Right cardiac atrium (tissue), 5 donors: ENCODE results near the gene RNASE13. TPM values are rescaled to one million over a fixed set of nuclear protein-coding genes. Genes with fewer than 3 reads are reported as not detected.
"Not testable (repeated sequence)": the region's sequence is repeated elsewhere in the genome, so short reads cannot be mapped to it uniquely, and the experiment has no call there.

Experiments
- ATAC-seq, 2 donors: fragments of 200-7000 bp; cut with Tn5 transposase; one replicate each; pipeline versions ENCODE4 v1.8.0 to v1.9.1; 2020; ENCODE audit warnings: moderate library complexity in 2 of 2, mild to moderate bottlenecking in 1 of 2
- DNase-seq, 3 donors: peaks; one replicate each; pipeline ENCODE4 v3.0.0-alpha.2; 2020
- H3K27ac ChIP-seq: one replicate; pipeline ENCODE4 v1.5.1; 2013; ENCODE audit warnings: mild to moderate bottlenecking, low read length, control low read depth, moderate library complexity
- H3K27me3 ChIP-seq: one replicate; pipeline ENCODE4 v1.6.1; 2013; ENCODE audit not compliant: control insufficient read depth, insufficient read depth
- H3K4me1 ChIP-seq: one replicate; pipeline ENCODE4 v1.6.1; 2013; ENCODE audit warnings: low read length; ENCODE audit not compliant: control insufficient read depth, insufficient read depth
- H3K4me3 ChIP-seq: one replicate; pipeline ENCODE4 v1.5.1; 2013; ENCODE audit warnings: low read length, control low read depth
- H3K9me3 ChIP-seq: one replicate; pipeline ENCODE4 v1.6.1; 2013; ENCODE audit warnings: low read length; ENCODE audit not compliant: control insufficient read depth
- WGBS: extraction: QIAGEN DNeasy Blood & Tissue Kit; methylation state at CpG from one replicate; pipeline ENCODE4 v1.1.7; 2013; 5-methylcytosine and 5-hydroxymethylcytosine counted together
- intact Hi-C, 4 donors: fragments of 100-400 bp; cut with DNase I; formaldehyde crosslinking; loops; one replicate each; pipeline versions ENCODE4 v1.11.0 to v1.14.0; 2022 to 2023
- polyA plus RNA-seq: library from polyadenylated mRNA; stranded (reverse); fragments of 200-250 nt; gene quantifications from one replicate; pipeline ENCODE4 v1.2.3, GENCODE V29; 2013
- total RNA-seq, 4 donors: library from RNA; stranded (reverse); fragmentation: NEBNext Ultra II Directional; extraction: Animal tissue kit (Norgen Biotek cat#: 25700); gene quantifications; one replicate each; pipeline ENCODE4 v1.2.1, GENCODE V29; 2021
- donor health status: healthy with polysubstance abuse.
- donor health status: DM: no; HTN: yes; CAD: no.
- donor health status: DM: no; HTN: no; CAD: no.
- donor health status: DM: no; HTN: yes; CAD: no; lungs with severe emphysema.
- donor health status: DM: yes; HTN: yes; CAD: no.

The RNASE13 gene
- total and polyA plus RNA-seq, 5 donors = not detected

DNA sequence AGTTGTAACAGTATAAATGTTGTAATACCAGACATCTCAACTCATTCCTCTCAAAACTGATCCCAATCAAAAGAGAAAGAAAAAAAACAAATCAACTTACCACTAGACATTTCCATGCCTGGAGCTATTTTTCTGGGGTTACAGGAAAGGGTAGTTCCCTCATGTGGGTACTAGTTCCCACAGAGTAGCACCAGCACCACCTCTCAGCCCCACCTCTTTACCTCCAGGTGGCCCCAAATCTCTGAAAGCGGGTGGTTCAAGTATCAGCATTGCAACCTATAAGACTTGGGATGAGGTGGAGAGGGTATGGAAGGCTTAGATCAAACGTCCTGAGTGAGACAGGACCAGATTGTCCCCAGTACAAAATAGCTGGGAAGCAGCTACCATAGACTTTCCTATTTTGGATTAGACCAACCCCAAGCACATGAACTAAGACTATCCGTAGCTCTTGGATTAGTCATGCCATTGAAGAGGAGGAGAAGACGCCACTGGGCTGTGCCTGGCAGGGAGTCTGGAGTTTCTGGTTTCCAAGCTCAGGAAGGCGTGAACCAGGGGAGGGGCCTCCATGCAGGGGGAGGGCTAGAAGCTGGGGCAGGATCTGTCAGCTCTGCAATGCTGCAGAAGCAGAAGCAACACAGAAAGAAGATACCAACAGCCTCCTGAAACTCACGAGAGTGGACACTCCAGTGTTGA is 35.8 kb downstream of the RNASE13 start, which contains the start of gene SLC39A2:
TSS of gene SLC39A2 (plus strand) at position 620 of the 693 bp plus-strand sequence. CDS start 154 bp downstream, outside the sequence.
- H3K27me3 ChIP-seq = no peaks in the 10 kb centered on the region
- H3K4me1 ChIP-seq = no peaks in the 10 kb centered on the region
- H3K27ac ChIP-seq = no peak within 1 kb of the TSS
- no peaks in the 10 kb centered on the region for H3K9me3 ChIP-seq
- 41% methylated on average over 6 of the region's 6 CpGs for WGBS
- ATAC-seq (peak; percentile 84 to 85), DNase-seq (peak; percentile 77 to 88 (median 87))
- no peak within 1 kb of the TSS for H3K4me3 ChIP-seq
- intact Hi-C loops = no loop called here

DNA sequence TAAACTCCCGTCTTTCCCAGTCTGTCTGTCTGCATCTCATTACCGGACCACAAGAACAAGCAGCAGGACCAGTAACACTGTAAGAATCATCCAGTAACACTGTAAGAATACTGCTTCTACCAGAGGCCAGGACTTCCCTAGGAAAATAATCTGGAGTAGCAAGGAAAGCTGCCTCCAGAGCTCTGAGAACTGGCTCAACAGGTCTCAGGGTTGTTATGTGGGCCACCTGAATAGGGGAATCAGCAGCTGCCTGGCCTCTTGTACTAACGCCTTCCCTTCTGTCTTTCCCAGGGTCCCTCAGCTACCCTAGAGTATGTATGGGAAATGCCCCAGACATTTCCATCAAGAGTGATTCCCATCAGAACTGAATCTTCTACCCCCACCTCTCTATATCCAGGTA is 36.5 kb downstream of the RNASE13 start:
- intact Hi-C loops = no loop called here
- DNase-seq = no peak
- no peaks in the 10 kb centered on the region for H3K9me3 ChIP-seq
- no peak for ATAC-seq
- no peak overlapping the region for H3K4me3 ChIP-seq
- H3K27ac ChIP-seq = no peak overlapping the region
- no peaks in the 10 kb centered on the region for H3K4me1 ChIP-seq
- 72% methylated on average over 3 of the region's 3 CpGs for WGBS
- no peaks in the 10 kb centered on the region for H3K27me3 ChIP-seq

DNA sequence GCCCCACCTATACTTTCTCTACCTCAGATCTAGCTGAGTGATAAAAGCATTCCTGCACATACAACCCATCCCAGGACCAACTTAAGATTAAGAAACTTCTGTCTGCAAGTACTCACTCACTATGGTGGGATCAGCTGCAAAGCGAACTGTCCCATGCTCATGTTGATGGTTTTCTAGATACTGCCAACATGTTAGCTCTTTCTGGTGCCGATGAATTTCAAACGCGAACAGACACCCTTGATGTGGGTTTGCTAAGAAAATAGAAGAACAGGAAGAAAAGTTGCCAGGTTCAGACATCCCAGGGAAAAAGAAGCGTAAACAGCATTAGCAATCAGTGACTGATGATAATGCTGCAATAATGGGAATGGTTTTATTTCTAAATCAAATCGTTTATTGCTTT is 37.0 kb downstream of the RNASE13 start:
- whole genome bisulfite sequencing = 78% methylated on average over 6 of the region's 6 CpGs
- Histone ChIP-seq H3K27me3 (no peaks in the 10 kb centered on the region), H3K9me3 (no peaks in the 10 kb centered on the region), H3K4me1 (no peaks in the 10 kb centered on the region), H3K27ac (no peak overlapping the region), H3K4me3 (no peak overlapping the region)
- ATAC-seq = no peak
- intact Hi-C loops = no loop called here
- no peak for DNase-seq

DNA sequence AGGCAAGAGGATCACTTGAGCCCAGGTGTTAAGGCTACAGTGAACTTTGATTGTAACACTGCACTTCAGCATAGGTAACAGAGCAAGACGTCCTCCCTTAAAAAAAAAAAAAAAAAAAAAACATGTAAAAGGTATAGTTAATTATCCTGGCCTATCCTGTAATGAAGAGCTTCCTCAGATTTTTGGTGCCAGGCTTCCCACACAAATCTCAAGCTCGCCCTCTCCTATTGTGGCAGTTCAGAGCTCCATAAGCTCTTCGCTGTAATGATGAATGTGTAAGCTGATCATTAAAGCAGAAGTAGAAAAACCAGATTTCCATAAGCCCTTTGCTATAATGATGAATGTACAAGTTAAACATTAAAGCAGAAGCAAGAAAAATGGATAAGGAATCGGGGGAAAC is 37.5 kb downstream of the RNASE13 start:
- intact Hi-C loops = no loop called here
- no peaks in the 10 kb centered on the region for H3K27me3 ChIP-seq
- H3K4me1 ChIP-seq = no peaks in the 10 kb centered on the region
- no peak for ATAC-seq
- no peaks in the 10 kb centered on the region for H3K9me3 ChIP-seq
- no peak overlapping the region for H3K27ac ChIP-seq
- WGBS = 70% methylated on average over 4 of the region's 4 CpGs
- DNase-seq = no peak
- no peak overlapping the region for H3K4me3 ChIP-seq

DNA sequence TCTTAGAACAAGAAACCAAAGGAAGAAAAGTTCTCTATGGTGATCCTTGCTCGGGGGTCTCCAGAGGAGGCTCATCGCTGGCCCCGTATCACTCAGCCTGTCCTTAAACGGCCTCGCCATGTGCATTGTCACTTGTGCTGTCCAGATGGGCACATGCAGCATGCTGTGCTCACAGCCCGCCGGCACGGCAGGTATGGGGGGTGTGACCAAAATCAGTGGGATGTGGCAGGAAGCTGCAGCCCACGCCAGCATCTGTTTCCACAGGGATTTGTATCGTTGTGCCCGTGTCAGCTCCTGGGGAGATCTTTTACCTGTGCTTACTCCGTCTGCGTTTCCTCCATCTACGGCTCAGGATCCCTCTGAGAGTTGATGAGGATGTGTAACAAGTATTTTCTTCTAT is 38.1 kb downstream of the RNASE13 start:
- H3K4me1 ChIP-seq = no peaks in the 10 kb centered on the region
- H3K27me3 ChIP-seq = no peaks in the 10 kb centered on the region
- intact Hi-C loops = no loop called here
- no peak for ATAC-seq
- no peak for DNase-seq
- H3K27ac ChIP-seq = no peak overlapping the region
- no peak overlapping the region for H3K4me3 ChIP-seq
- 85% methylated on average over 14 of the region's 14 CpGs for WGBS
- no peaks in the 10 kb centered on the region for H3K9me3 ChIP-seq

DNA sequence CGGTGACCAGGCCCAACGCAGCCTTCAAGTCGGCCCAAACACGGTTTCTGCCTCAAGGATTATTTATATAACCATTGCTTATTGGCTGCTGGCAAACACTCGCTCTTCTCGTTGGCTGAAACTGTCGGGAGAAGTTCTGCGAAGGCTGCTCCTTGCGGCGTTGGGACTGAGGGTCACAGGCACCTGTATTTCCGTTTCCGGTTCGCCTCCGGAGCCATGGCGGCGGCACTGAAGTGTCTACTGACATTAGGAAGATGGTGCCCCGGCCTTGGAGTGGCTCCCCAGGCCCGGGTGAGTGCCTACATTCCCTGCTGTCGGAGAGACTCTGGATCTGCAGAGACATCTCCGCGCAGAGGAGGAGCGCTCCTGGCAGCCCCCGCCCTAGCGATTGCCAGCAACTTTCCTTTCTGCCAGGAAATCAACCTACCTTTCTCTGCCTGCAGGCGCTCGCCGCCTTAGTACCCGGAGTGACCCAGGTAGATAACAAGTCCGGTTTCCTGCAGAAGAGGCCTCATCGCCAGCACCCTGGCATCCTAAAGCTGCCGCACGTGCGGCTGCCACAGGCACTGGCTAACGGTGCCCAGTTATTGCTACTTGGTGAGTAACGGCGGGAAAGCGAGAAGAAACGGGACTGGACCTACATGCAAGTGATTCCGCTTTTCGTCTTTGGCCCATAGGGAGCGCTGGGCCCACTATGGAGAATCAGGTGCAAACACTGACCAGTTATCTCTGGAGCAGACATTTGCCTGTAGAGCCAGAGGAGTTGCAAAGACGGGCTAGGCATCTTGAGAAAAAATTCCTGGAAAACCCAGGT is 44.6 kb downstream of the RNASE13 start, which contains the start of gene METTL17:
TSS of gene METTL17 (plus strand) at position 194 of the 814 bp plus-strand sequence. CDS start at position 217, 23 bp downstream.
- WGBS = under 1% methylated on average over 42 of the region's 42 CpGs
- intact Hi-C loops = no loop called here

DNA sequence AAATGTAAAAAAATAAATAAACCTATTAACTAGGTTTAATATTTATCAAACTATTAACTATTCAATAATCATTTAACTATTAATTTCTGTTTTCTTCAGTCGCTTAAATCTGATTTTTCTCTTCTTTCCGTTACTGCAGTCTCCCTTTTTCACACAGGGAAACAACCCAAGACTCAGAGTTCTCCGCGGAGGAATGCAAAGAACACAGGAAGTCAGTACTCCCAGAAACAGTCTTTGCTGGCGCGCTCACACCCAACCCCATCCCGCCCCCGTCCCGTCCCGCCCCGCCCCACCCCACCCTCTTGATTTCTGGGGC is 45.2 kb downstream of the RNASE13 start:
- ATAC-seq (no peak), DNase-seq (no peak)
- Histone ChIP-seq H3K27ac (no peak overlapping the region), H3K27me3 (no peaks in the 10 kb centered on the region), H3K9me3 (no peaks in the 10 kb centered on the region), H3K4me1 (peaks cover 3% of the 10 kb centered on the region), H3K4me3 (peak overlapping the region; percentile 100)
- WGBS = under 1% methylated on average over 11 of the region's 11 CpGs
- intact Hi-C loops = no loop called here

More for the DNA sequence above, 44.6 kb downstream of the RNASE13 start, which contains the start of gene METTL17:
- ATAC-seq = peak; percentile 94 to 95
- peak; percentile 90 to 95 (median 94) for DNase-seq
- Histone ChIP-seq H3K4me1 (peaks cover 3% of the 10 kb centered on the region), H3K4me3 (peak within 1 kb of the TSS; percentile 100), H3K27ac (peak within 1 kb of the TSS; percentile 93), H3K27me3 (no peaks in the 10 kb centered on the region), H3K9me3 (no peaks in the 10 kb centered on the region)

DNA sequence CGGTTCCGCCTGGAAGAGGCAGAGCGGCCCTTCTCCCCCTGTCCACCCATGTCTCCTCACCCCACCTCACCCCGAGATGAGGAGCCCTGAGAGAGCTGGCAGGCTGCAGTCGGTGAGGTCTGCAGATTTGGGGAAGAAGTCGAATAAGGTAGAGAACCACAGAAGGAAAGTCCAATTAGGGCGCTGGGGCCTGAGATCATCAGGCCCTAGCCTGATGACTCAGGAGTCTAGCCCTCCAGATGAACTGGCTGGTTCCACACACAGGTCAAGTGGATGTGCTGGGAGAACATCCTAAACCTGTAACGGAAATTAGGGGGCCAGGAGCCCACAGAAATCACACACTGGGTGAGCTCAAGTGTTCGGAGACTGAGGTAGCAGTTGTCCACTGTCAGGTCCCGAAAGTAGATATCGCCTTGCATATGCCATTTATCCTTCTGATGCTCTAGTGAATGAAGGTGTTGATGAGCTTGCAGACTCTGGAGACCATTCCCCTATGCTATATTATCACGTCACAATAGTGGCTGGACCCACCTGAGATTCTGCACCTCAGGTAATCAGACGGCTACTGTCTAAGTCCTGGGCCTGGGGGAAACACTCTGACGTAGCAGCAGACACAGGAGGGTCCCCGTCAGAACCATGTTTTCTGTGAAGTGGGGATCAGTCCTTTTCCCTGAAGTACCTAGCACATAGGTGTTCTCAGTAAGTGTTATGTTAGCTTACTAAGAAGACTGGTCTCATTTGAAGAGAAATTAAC is 45.7 kb downstream of the RNASE13 start:
- Histone ChIP-seq H3K27ac (peak overlapping the region; percentile 54), H3K4me1 (peaks cover 3% of the 10 kb centered on the region), H3K9me3 (no peaks in the 10 kb centered on the region), H3K27me3 (no peaks in the 10 kb centered on the region), H3K4me3 (peak overlapping the region; percentile 100)
- WGBS = 90% methylated on average over 15 of the region's 15 CpGs
- DNase-seq = no peak
- intact Hi-C loops = no loop called here
- no peak for ATAC-seq

DNA sequence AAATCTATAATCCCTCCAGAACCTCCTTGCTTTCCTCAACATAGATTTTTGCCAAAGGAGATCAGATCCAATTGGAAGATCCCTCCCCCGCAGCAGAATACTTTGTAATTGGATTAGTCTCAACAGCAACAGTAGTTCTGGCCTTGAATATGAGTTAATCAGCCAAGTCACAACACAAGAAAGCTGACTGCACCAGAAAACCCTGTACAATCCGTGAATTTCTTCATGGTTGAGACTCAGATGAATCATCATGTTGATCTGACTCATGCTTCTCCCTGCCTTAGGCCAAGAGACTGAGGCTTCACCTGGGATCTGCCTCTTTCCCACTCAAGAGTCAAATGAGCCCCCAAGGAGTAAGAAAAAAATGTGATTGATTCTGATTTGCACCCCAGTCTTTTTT is 47.8 kb downstream of the RNASE13 start:
- 41% methylated on average over 2 of the region's 2 CpGs for WGBS
- peaks cover 3% of the 10 kb centered on the region for H3K4me1 ChIP-seq
- no peak overlapping the region for H3K4me3 ChIP-seq
- H3K9me3 ChIP-seq = no peaks in the 10 kb centered on the region
- no peak for DNase-seq
- ATAC-seq = peak; percentile 51 to 60
- H3K27ac ChIP-seq = no peak overlapping the region
- intact Hi-C loops = no loop called here
- H3K27me3 ChIP-seq = no peaks in the 10 kb centered on the region

DNA sequence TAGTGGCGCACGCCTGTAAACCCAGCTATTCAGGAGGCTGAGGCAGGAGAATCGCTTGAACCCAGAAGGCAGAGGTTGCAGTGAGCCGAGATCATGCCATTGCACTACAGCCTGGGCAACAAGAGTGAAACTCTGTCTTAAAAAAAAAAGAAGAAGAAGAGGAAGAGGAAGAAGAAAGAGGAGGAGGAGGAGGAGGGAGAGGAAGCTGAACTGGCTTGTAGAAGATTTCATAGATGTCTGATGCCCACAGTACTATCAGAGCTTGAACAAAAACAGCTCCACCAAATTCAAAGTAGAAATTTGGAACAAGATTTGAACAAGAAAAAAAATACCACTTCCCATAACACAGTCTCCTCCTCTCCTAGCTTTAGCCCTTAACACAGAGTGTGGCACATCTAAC is 49.0 kb downstream of the RNASE13 start:
- 86% methylated on average over 4 of the region's 4 CpGs for WGBS

More for the DNA sequence above, 49.0 kb downstream of the RNASE13 start:
- H3K9me3 ChIP-seq, ATAC-seq, H3K27me3 ChIP-seq, H3K27ac ChIP-seq, H3K4me1 ChIP-seq, H3K4me3 ChIP-seq, intact Hi-C loops, DNase-seq: not testable (repeated sequence)
